ENCODE measurements around the gene F11R.
A peak's percentile ranks its signal among the peaks of the same experiment; 100 is the strongest.
"Not testable (repeated sequence)": the region's sequence is repeated elsewhere in the genome, so short reads cannot be mapped to it uniquely, and the experiment has no call there.

The F11R gene

DNA sequence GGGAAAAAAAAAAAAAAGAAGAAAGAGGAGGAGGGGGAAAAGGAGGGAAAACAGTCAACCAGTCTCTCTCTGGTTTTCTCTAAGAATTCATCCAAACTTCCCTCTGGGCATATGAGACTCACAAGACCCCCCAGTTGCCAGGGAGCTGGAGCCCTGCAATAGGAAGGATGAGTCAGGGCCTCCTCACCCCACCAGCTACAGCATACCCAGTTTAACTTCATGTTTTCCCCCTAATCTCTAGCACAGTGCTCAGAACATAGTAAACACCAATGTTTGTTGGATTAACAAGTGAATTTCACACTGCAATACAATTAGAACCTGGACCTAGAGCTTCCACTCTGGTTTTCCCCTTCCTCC lies 7.8 kb downstream of the F11R start:
- DNase-seq (ENCODE audit: low spot score): no peak

DNA sequence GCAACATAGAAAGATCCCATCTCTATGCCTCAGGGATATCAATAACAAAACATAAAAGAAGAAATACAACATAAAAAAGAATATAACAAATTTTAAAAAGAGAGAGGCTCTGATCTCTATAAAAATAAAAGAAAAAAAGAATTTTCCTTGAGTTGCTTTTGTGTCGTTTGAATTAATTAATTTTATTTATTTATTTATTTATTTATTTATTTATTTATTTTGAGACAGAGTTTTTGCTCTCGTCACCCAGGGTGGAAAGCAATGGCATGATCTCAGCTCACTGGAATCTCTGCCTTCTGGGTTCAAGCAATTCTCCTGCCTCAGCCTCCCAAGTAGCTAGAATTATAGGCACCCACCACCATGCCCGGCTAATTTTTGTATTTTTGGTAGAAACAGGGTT lies 8.5 kb downstream of the F11R start:
- DNase-seq (ENCODE audit: low spot score): no peak

DNA sequence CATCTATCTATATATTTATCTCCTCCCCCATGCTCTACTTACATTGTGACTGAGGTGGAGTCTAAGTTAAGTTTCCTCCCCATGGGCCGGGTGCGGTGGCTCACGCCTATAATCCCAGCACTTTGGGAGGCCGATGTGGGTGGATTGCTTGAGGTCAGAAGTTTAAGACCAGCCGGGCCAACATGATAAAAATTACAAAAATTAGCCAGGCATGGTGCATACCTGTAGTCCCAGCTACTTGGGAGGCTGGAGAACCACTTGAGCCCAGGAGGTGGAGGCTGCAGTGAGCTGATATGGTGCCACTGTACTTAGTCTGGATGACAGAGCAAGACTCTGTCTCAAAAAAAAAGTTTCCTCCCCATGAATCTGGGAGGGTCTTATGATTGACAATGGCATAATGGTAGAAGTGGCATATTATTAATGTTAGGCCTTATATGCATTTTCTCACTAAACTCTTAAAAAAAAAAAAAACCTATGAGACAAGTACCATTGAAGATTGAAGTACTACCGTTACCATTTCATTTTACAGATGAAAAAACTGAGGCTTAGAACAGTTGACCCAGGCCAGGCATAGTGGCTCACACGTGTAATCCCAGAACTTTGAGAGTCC lies 11.2 kb downstream of the F11R start:
- DNase-seq (ENCODE audit: low spot score): no peak

DNA sequence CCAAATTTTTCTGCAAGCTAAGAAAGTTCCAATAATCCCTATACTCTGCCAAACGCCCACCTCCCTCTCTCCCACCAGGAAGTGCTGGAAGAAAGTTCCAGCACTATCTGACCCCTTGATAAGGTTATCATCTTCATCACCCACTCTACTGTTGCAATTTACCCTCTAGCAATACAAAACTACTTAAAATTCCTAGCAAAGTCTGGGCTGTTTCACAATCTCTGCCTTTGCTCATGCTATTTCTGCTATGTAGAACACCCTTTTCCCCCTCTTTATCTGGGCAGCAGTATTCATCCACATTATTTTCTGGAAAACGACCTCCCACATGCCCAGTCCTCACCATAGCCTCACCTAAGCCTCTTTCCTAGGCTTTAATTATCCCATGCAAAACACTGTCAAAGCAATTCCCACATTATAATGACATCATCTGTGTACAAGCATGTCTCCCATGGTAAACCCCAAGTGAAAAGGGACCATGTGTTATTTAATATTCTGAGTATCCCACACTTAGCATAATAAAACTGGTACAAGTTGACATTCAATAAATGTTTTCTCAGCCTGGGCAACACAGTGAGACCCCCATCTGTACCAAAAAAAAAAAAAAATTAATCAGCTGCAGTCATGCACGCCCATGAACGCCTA lies 12.0 kb downstream of the F11R start:
- DNase-seq (ENCODE audit: low spot score): no peak

DNA sequence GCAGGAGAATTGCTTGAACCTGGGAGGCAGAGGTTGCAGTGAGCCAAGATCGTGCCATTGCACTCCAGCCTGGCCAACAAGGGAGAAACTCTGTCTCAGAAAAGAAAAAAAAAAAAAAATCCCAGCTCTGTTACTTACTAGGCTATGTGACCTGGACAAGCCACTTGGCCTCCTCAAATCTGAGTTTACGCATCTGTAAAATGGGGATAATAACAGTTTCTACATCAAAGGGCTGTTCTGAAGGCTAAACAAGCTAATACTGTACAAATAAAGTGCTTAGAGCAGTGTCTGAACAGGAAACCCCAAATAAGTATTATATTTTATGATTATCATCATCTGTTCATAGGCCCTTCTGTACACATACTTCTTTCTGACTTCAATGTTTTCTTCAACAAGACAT lies 13.6 kb downstream of the F11R start:
- DNase-seq (ENCODE audit: low spot score): no peak

DNA sequence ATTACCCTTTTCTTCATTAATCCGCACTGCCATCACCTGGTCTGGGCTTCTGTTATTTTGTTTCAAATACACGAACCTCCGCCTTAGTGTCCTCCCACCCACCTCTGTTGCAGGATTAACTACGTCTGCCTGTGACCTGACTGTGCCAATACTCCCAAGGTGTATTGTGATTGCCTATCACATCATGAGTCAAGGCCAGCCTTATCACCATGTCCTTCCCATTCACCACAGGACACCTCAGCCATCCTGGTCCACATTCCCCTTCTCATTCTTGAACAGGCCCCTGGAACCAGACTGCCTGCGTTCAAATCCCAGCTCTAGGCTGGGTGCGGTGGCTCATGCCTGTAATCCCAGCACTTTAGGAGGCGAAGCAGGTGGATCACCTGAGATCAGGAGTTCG lies 14.4 kb downstream of the F11R start:
- no peak for DNase-seq (ENCODE audit: low spot score)

DNA sequence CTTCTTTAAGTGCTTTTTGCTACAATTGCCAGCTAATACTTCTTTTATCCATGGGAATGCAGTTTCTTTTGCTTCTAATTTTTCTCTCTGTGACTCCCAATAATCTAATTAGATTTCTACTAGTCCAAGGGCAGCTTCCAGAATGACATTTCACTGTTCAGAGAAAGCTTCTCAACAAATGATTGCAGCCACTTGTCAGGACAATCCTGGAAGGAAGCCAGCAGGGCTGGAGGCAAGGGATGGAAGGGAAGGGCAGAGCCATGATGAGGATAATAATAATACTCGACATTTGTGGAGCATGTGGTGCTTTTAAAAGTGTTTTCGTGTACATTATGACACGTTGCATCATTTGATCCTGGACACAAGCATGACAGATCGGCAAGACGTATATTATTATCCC lies 19.4 kb downstream of the F11R start:
- no peak for DNase-seq (ENCODE audit: low spot score)

DNA sequence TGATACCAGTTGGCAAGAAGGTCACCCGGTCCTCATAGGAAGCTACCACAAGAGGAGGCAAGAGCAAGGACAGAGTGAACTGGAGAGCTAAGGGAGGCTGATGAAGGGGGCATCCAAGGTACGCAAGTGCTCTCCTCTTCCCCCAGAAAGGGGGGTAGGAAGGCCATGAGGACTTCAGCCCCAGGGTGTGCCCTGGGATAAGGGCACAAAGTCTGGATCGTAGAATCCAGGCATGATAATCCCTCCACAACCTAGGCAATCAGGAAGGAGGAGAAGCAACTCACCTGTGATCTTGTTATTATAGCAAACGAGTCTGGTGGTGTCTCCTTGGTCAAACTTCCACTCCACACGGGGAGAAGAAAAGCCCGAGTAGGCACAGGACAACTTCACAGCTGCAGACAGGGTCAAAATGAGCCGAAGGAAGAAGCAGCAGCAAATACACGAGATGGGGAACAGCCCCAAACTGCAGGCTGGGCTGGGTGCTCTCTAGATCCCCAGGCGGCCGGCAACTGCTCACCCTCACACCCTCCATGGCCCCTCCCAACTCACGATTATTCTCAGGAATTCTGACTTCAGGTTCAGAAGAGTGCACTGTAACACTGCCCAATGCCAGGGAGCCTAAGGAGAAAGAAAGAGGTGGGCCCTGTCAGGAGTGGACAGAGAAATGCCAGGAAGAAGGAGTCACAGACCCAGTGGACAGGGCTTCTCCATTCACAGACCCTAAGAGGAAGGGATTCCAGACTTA lies 20.0 kb downstream of the F11R start:
- DNase-seq (ENCODE audit: low spot score): no peak

DNA sequence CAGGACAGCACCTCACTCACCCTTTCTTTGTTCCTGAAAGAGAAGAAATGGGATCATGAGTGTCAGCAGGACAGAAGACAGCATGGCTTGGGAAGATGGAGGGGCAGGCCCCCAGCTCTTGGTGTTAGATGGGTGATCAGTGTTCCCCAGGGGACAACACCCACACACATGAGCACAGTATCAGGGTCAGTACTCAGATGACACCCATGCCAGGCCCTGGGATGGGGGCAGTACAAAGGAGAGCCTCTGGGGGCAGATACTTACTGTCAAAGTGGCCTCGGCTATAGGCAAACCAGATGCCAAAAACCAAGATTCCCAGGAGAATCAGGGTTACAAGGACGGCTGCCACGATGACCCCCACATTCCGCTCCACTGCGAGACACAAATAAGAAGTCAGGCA lies 21.6 kb downstream of the F11R start:
- no peak for DNase-seq (ENCODE audit: low spot score)

DNA sequence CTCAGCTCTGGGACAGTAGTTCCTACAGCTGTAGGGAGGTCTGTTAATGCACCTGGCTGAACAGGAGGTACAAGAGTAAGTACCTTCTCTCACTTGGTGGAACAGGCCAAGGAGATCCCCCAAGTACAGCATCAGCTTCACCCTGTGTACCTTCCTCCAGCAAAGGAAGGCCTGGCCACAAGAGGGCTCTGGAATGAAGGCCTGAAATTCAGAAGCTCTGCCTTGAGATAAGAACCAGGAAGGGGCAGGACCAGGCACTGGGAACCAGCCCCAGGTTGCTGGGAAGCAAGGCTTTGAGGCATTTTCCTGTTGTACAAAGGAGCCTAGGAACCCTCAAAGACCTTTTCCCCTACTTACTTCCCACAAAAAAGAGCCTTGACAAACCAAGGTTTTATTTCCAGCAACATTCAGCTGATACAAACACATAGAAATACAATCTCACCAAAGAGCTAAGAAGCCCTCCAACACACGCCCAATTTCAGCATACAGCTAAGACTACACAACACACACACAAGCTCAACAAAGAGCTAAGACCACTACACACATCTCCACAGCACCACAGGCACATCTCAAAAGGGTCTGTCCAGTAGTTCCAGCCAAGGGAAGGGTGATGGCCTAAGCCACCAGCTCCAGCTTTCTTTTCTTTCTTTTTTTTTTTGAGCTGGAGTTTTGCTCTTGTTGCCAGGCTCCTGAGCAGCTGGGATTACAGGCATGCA lies 23.5 kb downstream of the F11R start:
- DNase-seq (ENCODE audit: low spot score): peak; percentile 44

DNA sequence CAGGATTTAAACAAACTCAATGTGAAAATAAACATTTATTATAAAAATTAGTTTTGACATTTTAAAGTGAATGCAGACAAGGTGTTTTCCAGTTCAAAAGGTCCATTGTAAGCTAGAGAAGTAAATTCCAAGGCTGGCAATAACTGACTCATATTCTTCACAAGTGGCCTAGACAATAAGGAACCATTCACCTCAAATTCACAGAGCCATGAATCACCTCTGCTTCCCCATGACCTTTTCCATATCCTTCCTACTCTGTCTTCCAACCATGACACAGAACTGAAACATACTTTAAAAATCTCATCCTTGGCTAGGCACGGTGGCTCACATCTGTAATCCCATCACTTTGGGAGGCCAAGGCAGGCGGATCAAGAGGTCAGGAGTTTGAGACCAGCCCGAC lies 24.8 kb downstream of the F11R start:
- DNase-seq (ENCODE audit: low spot score): no peak

DNA sequence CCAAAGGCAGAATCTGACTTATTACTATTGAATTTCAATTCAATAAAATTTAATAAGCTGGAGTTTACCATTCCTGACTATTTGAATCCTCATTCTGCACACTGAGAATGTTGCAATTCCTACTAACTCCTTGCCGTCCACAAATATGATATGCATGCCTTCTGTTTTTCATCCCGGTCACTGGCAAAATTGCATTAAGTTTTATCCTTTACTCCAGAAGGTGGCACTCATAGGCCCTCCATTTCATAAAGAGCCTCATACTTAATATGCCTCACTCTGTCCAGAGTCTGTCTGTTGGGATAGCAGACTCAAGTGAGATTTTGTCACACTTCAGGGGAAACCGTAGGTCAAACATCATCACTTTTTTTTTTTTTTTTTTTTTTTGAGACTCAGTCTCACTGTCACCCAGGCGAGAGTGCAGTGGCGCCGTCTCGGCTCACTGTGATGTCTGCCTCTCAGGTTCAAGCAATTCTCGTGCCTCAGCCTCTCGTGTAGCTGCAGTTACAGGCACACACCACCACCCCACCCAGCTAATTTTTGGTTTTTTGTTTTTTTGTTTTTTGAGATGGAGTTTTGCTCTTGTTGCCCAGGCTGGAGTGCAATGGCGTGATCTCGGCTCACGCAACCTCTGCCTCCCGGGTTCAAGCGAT lies 27.3 kb downstream of the F11R start:
- DNase-seq (ENCODE audit: low spot score): no peak

DNA sequence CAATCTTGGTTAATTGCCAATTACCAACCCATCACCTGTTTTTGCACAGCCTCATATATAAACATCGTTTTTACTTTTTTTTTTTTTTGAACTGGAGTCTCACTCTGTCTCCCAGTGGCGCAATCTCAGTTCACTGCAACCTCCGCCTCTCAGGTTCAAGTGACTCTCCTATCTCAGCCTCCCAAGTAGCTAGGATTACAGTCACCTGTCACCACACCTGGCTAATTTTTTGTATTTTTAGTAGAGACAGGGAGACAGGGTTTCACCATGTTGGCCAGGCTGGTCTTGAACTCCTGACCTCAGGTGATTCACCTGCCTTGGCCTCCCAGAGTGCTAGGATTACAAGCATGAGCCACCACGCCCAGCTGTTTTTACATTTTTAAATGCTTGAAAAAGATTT lies 28.9 kb downstream of the F11R start:
- not testable (repeated sequence) for DNase-seq (ENCODE audit: low spot score)

DNA sequence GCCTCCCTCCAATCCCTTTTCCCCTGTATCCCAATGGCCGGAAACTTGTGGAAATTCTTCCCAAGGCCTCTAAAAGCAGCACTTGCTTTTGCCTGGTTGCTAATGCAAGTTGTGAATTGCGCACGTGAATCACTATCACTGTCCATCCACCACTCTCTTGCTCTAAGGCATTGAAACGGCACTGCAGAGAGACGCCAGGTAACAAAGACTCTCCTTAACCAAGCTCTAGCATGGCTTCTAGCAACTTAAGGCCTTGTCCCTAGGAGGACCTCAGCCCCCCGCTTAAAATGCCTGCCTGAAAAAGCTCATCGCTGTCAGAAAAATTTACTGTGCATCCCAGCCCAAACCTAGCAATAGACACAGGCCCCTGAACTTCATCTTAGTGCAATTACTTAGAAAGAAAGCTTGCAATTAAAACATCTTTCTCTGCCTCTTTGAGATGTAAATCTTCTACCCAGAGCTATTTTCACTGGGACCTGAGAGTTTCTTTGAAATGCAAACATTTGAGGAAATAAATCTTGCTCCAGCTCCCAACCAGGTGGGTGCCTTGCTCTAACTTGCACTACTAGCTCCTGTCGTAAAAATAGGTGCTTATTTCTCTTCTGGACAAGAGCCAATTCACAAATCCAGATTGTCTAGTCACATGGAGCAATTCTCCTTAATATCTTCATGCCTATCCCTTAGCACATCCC lies 33.4 kb downstream of the F11R start:
- no peak for DNase-seq (ENCODE audit: low spot score)

DNA sequence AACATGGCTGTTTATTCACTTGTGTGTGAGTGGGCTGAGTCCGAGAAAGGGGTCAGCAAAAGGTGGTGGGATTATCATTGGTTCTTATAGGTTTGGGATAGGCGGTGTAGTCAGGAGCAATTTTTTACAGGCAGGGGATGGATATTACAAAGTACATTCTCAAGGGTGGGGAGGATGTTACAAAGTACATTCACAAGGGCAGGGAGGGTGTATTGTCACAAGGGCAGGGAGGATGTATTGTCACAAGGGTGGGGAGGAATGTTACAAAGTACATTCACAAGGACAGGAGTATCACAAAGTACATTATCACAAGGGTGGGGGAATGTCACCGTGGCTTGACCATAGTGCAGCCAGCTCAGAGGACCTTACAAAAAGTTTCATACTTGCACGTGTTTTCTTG lies 35.2 kb downstream of the F11R start:
- no peak for DNase-seq (ENCODE audit: low spot score)

DNA sequence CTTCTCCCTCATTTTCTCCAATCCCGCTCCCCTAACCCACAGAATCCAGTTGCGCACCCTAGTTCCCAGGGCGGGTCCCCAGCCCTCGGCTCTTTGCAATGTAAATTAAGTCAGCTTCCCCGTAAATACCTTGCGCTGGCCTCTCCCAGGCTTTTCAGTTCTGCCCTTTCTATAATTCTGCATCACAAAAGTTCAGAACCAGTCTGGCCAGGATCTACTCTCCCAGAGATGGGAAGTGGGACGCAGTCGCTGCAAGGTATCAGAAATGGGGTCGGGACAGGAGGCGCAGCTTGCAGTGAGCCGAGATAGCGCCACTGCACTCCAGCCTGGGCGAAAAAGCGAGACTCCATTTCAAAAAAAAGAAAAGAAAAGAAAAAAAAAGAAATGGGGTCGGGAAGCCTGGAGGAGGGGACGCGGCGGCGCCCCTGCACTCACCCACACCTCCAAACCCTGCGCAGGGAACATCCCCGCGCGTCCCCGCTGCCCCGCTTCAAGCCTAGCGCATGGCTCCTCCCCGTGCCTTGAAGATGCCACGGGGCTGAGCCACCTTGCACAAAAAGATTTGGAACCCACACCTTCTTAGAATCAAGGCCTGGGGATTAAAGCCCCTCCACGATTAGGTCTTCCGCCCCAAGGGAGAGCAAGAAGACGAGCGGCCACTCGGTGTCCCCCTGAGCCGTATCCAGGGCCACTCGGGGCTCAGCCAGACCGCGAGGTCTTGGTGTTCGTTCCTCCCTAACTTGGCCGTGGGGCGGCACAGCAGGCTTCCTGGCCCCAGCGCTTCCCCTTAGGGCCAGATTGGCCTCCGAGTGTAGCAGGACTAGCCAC lies 39.2 kb downstream of the F11R start:
- no peak for DNase-seq (ENCODE audit: low spot score)

DNA sequence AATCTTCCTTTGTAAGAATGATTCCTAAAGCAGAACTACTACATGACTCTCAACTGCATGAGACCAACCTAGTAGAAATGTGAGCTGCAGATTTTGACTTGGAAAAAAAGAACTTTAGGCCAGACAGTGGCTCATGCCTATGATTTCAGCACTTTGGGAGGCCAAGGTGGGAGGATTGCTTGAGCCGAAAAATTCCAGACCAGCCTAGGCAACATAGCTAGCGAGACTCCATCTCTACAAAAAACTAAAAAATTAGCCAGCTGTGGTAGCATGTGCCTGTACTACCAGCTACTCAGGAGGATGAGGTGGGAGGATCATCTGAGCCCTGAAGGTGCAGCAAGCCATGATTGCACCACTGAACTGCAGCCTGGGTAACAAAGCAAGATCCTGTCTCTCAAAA lies 41.7 kb downstream of the F11R start:
- DNase-seq (ENCODE audit: low spot score): no peak

DNA sequence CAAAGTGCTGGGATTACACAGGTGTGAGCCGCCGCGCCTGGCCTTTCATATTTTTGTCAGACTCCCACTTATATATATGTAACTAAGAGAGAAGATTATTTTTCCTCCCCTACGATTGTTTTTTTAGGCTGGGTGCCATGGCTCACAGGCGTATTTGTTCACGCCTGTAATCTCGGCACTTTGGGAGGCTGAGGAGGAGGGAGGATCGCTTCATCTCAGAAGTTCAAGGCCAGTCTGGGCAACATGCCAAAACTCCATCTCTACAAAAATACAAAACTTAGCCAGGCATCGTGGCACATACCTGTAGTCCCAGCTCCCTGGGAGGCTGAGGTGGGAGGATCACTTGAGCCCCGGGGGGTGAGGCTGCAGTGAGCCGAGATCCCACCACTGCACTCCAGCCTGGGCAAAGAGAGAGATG lies 42.4 kb downstream of the F11R start:
- no peak for DNase-seq (ENCODE audit: low spot score)

DNA sequence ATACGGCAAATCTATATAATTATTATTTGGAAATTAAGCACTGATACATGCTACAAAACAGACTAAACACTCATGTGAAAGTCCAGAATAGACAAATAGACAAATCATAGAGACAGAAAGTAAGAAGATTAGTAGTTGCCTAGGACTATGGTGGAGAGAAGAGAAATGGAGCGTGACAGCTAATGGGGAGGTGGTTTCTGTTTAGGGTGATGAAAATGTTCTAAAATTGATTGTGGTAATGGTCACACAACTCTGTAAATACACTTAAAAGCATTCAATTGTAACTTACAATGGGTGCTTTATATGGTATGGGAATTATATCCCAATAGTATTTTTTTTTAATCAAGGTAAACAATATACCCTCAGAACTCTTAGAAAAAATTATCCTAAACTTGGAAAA lies 45.9 kb downstream of the F11R start:
- DNase-seq (ENCODE audit: low spot score): no peak

DNA sequence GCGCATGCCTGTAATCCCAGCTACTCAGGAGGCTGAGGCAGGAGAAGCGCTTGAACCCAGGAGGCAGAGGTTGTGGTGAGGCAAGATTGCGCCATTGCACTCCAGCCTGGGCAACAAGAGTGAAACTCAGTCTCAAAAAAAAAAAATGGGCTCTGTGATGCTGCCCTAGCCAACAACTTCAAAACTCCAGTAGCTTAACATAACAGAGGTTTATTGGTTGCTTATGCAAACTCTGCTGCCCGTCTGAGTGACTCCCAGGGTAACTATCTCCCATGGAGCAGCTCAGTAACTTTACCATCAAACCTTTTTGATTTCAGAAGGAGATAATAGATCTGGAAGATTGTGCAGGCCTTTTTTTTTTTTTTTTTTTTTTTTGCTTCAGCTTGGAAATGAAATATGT lies 47.5 kb downstream of the F11R start:
- DNase-seq (ENCODE audit: low spot score): no peak

DNA sequence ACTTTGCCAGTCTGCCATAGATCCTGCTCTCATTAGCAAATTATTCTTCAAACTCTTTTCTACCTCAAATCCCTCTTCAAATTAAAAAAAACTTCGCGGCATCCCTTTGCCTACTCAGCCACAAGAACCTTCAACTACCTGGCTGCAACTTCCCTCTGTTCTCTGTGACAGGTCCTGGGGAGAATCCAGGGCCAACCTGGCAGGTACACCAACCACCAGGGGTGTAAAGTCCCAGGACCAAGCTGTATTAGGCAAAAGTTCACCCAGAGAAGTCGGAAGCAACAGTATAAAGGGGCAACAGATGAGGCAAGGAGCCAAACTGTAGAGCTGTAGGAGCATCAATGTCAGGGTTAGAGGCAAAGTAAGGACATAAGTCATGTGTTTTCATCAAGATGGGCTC lies 48.0 kb downstream of the F11R start:
- no peak for DNase-seq (ENCODE audit: low spot score)

Data from germinal center (tissue), 1 donor.